IPS DF 4.7 (cell line): Measurements from ENCODE around the gene RNPEPL1.

Experiments
- DNase-seq: peaks from one replicate; pipeline ENCODE4 v3.0.0-alpha.2; 2013; ENCODE audit warnings: low spot score; ENCODE audit errors: extremely low read depth

Gene RNPEPL1

GRCh38 chr2:240624950-240625621 is 56.8 kb downstream of the RNPEPL1 start, which contains the start of gene GPR35:
GPR35 (plus strand) TSS chr2:240625480; CDS start chr2:240629953, 4,473 bp downstream.
- DNase-seq = no peak

GRCh38 chr2:240626531-240627300 is 58.4 kb downstream of the RNPEPL1 start:
- DNase-seq = no peak

DNA sequence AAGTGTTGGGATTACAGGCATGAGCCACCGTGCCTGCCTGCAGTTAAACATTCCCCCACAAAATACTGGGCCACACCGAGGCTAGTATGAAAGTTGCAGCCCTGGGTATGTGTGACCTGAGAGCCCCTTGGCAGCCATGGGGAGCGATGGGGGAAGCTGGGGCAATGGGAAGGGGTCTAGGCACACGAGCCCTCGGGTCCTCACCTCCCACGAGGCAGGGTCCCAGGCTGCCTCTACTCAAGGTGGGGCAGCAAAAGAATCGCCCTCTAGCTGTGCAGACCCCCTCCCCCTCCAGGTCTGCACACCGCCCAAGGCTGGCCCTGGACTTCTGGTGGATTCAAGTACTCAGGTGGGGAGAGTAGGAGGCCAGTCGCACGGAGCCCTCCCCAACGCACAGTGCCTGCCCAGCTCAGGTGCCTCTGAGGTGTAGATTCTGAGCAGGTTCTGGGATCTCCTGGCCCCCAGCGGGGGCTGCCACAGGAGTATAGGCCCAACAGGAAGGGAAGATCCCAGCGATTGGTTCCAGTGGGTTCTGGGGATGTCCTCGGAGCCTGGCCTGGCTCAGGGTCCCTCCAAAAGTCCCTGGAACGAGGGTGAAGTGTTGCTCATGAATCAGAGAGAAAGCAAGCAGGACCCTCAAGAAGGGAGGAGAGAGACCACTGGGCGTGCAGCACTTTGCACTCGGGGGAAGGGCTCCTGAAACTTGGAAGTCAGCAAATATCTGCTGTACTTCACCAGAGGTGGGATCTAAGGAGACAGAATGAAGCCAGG is 59.6 kb downstream of the RNPEPL1 start:
- no peak for DNase-seq

DNA sequence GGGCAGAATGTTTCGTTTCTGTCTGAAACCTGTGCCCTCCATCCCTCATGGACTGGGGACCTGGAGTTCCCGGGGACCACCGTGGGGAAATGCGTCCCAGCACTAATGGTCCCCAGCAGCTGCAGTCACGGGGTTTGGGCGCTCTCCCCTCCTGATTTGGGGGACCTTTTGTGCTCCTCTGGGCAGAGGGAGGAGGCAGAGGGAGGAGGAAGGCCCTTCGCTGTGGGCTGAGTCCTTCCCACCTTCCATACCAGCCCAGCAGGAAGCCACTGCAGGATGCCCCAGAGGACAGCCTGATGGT is 60.2 kb downstream of the RNPEPL1 start:
- DNase-seq = no peak

GRCh38 chr2:240628808-240629618 is 60.7 kb downstream of the RNPEPL1 start:
- no peak for DNase-seq

- no peak for DNase-seq
Measured at GRCh38 chr2:240629619-240629967, 61.3 kb downstream of the RNPEPL1 start.

DNA sequence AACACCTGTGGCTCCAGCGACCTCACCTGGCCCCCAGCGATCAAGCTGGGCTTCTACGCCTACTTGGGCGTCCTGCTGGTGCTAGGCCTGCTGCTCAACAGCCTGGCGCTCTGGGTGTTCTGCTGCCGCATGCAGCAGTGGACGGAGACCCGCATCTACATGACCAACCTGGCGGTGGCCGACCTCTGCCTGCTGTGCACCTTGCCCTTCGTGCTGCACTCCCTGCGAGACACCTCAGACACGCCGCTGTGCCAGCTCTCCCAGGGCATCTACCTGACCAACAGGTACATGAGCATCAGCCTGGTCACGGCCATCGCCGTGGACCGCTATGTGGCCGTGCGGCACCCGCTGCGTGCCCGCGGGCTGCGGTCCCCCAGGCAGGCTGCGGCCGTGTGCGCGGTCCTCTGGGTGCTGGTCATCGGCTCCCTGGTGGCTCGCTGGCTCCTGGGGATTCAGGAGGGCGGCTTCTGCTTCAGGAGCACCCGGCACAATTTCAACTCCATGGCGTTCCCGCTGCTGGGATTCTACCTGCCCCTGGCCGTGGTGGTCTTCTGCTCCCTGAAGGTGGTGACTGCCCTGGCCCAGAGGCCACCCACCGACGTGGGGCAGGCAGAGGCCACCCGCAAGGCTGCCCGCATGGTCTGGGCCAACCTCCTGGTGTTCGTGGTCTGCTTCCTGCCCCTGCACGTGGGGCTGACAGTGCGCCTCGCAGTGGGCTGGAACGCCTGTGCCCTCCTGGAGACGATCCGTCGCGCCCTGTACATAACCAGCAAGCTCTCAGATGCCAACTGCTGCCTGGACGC is 61.9 kb downstream of the RNPEPL1 start:
- no peak for DNase-seq
